Forelimb muscle (tissue), 1 donor: ENCODE measurements around the gene KCNJ15. TPM values are rescaled to one million over a fixed set of nuclear protein-coding genes. Genes with fewer than 3 reads are reported as not detected.
"Not testable (repeated sequence)": the region's sequence is repeated elsewhere in the genome, so short reads cannot be mapped to it uniquely, and the experiment has no call there.

Experiments used
- DNase-seq: peaks from one replicate; pipeline ENCODE4 v3.0.0-alpha.2; 2013; ENCODE audit warnings: low read depth
- polyA plus RNA-seq: library from polyadenylated mRNA; unstranded; fragments of 120-200 nt; gene quantifications from one replicate; pipeline ENCODE4 v1.2.1, GENCODE V29; 2013; ENCODE audit not compliant: insufficient read length

The KCNJ15 gene
- polyA plus RNA-seq, 1 donor: 0.16 TPM

- DNase-seq: no peak
These were observed 11.6 kb upstream of the KCNJ15 start for GRCh38 chr21:38244885-38245869.

GRCh38 chr21:38246511-38246910 is 10.3 kb upstream of the KCNJ15 start:
- no peak for DNase-seq

- DNase-seq: not testable (repeated sequence)
These were observed 9.7 kb upstream of the KCNJ15 start for GRCh38 chr21:38247054-38247453.

GRCh38 chr21:38247738-38248510 is 8.9 kb upstream of the KCNJ15 start:
- DNase-seq: no peak

- DNase-seq: no peak
These were observed 7.5 kb upstream of the KCNJ15 start for GRCh38 chr21:38249256-38249655.

- no peak for DNase-seq
These were observed 7.0 kb upstream of the KCNJ15 start for GRCh38 chr21:38249696-38250278.

GRCh38 chr21:38250991-38251418 is 5.8 kb upstream of the KCNJ15 start:
- DNase-seq: no peak

GRCh38 chr21:38254970-38255369 is 1.8 kb upstream of the KCNJ15 start:
- no peak for DNase-seq

GRCh38 chr21:38255571-38256117 is 1.1 kb upstream of the KCNJ15 start:
- DNase-seq: no peak

- no peak for DNase-seq
These were observed 876 bp downstream of the KCNJ15 start for GRCh38 chr21:38257667-38258066.

GRCh38 chr21:38258521-38259485 is 2.0 kb downstream of the KCNJ15 start:
- no peak for DNase-seq

GRCh38 chr21:38259665-38260064 is 2.9 kb downstream of the KCNJ15 start:
- no peak for DNase-seq

GRCh38 chr21:38260426-38260825 is 3.6 kb downstream of the KCNJ15 start:
- DNase-seq: no peak

GRCh38 chr21:38261851-38262250 is 5.1 kb downstream of the KCNJ15 start:
- no peak for DNase-seq

- DNase-seq: no peak
These were observed 6.7 kb downstream of the KCNJ15 start for GRCh38 chr21:38263493-38263892.

- no peak for DNase-seq
These were observed 7.8 kb downstream of the KCNJ15 start for GRCh38 chr21:38264571-38264970.

GRCh38 chr21:38265166-38265565 is 8.4 kb downstream of the KCNJ15 start:
- no peak for DNase-seq

- no peak for DNase-seq
These were observed 9.9 kb downstream of the KCNJ15 start for GRCh38 chr21:38266732-38267131.

- DNase-seq: no peak
These were observed 10.5 kb downstream of the KCNJ15 start for GRCh38 chr21:38267136-38267755.
